IMR-90 (cell line): ENCODE measurements around the gene ALPI. TPM values are rescaled to one million over a fixed set of nuclear protein-coding genes. Genes with fewer than 3 reads are reported as not detected.

Experiments
- ATAC-seq: fragments of 200-7000 bp; cut with Tn5 transposase; 2 replicates; pipeline ENCODE4 v1.9.1; 2020; ENCODE audit warnings: low read depth, mild to moderate bottlenecking, moderate library complexity
- BruUV-seq: library from RNA; stranded (reverse); fragments of 400-500 nt; replicated peaks from 2 replicates; lab custom pipeline; 2021; lab: Mats Ljungman, UMichigan
- CTCF ChIA-PET: fragments of 300-600 bp; formaldehyde crosslinking; extraction: SDS; loops from one replicate; lab custom pipeline; 2021; ENCODE audit warnings: antibody characterized with exemption; lab: Yijun Ruan, JAX
- POLR2A ChIA-PET: fragments of 300-600 bp; sonication (Branson Sonifier 250); formaldehyde crosslinking; loops from one replicate; lab custom pipeline; 2022; ENCODE audit warnings: antibody characterized with exemption; ENCODE audit not compliant: unreplicated experiment; lab: Charles Lee
- DNase-seq: peaks from one replicate; pipeline ENCODE4 v3.0.0; 2013
- H2AFZ ChIP-seq: replicated peaks from 2 replicates; pipeline ENCODE3; 2013; ENCODE audit warnings: low read length, mild to moderate bottlenecking; ENCODE audit not compliant: poor library complexity
- H2AK5ac ChIP-seq: 2 replicates; pipeline ENCODE4 v1.6.1; 2013; ENCODE audit warnings: low read depth, low read length, inconsistent platforms
- H2AK9ac ChIP-seq: replicated peaks from 2 replicates; pipeline ENCODE3; 2013; ENCODE audit warnings: mild to moderate bottlenecking, low read depth, low read length, moderate library complexity; ENCODE audit not compliant: poor library complexity
- H2BK120ac ChIP-seq: 2 replicates; pipeline ENCODE4 v1.6.1; 2013; ENCODE audit warnings: low read depth, low read length, inconsistent platforms
- H2BK15ac ChIP-seq: 3 replicates; pipeline ENCODE4 v1.6.1; 2013; ENCODE audit warnings: low read depth, low read length, inconsistent platforms
- H2BK20ac ChIP-seq: 2 replicates; pipeline ENCODE4 v1.6.1; 2013; ENCODE audit warnings: low read depth, mild to moderate bottlenecking, inconsistent platforms, low read length, moderate library complexity
- H2BK5ac ChIP-seq: 2 replicates; pipeline ENCODE4 v1.6.1; 2013; ENCODE audit warnings: mild to moderate bottlenecking, low read depth, low read length, inconsistent platforms; ENCODE audit not compliant: poor library complexity, severe bottlenecking
- H3K14ac ChIP-seq: replicated peaks from 2 replicates; pipeline ENCODE4 v1.6.1; 2013; ENCODE audit warnings: low read depth, low read length, inconsistent platforms
- H3K18ac ChIP-seq: 2 replicates; pipeline ENCODE4 v1.6.1; 2013; ENCODE audit warnings: low read depth, low read length, control low read depth
- H3K23ac ChIP-seq: 2 replicates; pipeline ENCODE4 v1.6.1; 2013; ENCODE audit warnings: low read depth, low read length, inconsistent platforms
- H3K27ac ChIP-seq: 2 replicates; pipeline ENCODE4 v1.5.1; 2013; ENCODE audit warnings: mild to moderate bottlenecking, control low read depth, low read length; ENCODE audit not compliant: insufficient read depth
- H3K27me3 ChIP-seq: 2 replicates; pipeline ENCODE4 v1.6.1; 2013; ENCODE audit warnings: low read length; ENCODE audit not compliant: control insufficient read depth, insufficient read depth
- H3K36me3 ChIP-seq: 2 replicates; pipeline ENCODE4 v1.6.1; 2013; ENCODE audit warnings: low read length, mixed read lengths; ENCODE audit not compliant: control insufficient read depth, insufficient read depth
- H3K4ac ChIP-seq: 2 replicates; pipeline ENCODE4 v1.6.1; 2013; ENCODE audit warnings: low read depth, low read length, inconsistent platforms
- H3K4me1 ChIP-seq: 2 replicates; pipeline ENCODE4 v1.6.1; 2013; ENCODE audit warnings: low read length, mixed read lengths; ENCODE audit not compliant: control insufficient read depth, insufficient read depth
- H3K4me2 ChIP-seq: 2 replicates; pipeline ENCODE4 v1.6.1; 2013; ENCODE audit warnings: low read depth, mild to moderate bottlenecking, control low read depth, low read length, moderate library complexity
- H3K4me3 ChIP-seq: 2 replicates; pipeline ENCODE4 v1.5.1; 2013; ENCODE audit warnings: low read depth, mild to moderate bottlenecking, control low read depth, low read length, moderate library complexity; ENCODE audit not compliant: insufficient read depth
- H3K56ac ChIP-seq: 2 replicates; pipeline ENCODE4 v1.6.1; 2013; ENCODE audit warnings: low read length, inconsistent platforms; ENCODE audit not compliant: insufficient read depth; ENCODE audit errors: extremely low read depth
- H3K79me1 ChIP-seq, 2 experiments: 2 replicates each; pipeline ENCODE4 v1.6.1; 2013; ENCODE audit warnings: low read length in 2 of 2, inconsistent platforms in 1 of 2, low read depth in 1 of 2
- H3K9ac ChIP-seq: 2 replicates; pipeline ENCODE4 v1.6.1; 2013; ENCODE audit warnings: low read depth, low read length, control low read depth
- H3K9me1 ChIP-seq: 2 replicates; pipeline ENCODE4 v1.6.1; 2013; ENCODE audit warnings: low read length, inconsistent platforms; ENCODE audit not compliant: insufficient read depth
- H3K9me3 ChIP-seq: 2 replicates; pipeline ENCODE4 v1.6.1; 2013; ENCODE audit warnings: low read length; ENCODE audit not compliant: control insufficient read depth, insufficient read depth
- H4K20me1 ChIP-seq: 2 replicates; pipeline ENCODE4 v1.6.1; 2013; ENCODE audit warnings: low read length, inconsistent platforms; ENCODE audit not compliant: insufficient read depth
- H4K5ac ChIP-seq: 2 replicates; pipeline ENCODE4 v1.6.1; 2013; ENCODE audit warnings: mild to moderate bottlenecking, low read depth, low read length, control low read depth
- H4K8ac ChIP-seq, 2 experiments: 2 replicates each; pipeline ENCODE4 v1.6.1; 2013; ENCODE audit warnings: low read depth in 2 of 2, low read length in 2 of 2, control low read depth in 1 of 2, inconsistent platforms in 1 of 2
- H4K91ac ChIP-seq: 2 replicates; pipeline ENCODE4 v1.6.1; 2013; ENCODE audit warnings: low read depth, low read length, inconsistent platforms; ENCODE audit not compliant: insufficient read depth
- BHLHE40 ChIP-seq: fragments of 150-350 bp; IDR thresholded peaks from 2 replicates; pipeline ENCODE4 v1.6.1; 2016; ENCODE audit warnings: mild to moderate bottlenecking, low read depth, low read length
- CEBPB ChIP-seq: IDR thresholded peaks from 2 replicates; pipeline ENCODE4 v1.6.1; 2012; ENCODE audit warnings: low read depth, low read length, improper control_type of control experiment
- FOS ChIP-seq: fragments of 150-350 bp; IDR thresholded peaks from 2 replicates; pipeline ENCODE4 v1.6.1; 2016; ENCODE audit warnings: low read depth, low read length
- MAFK ChIP-seq: IDR thresholded peaks from 2 replicates; pipeline ENCODE4 v1.6.1; 2012; ENCODE audit warnings: low read depth, low read length, improper control_type of control experiment
- MAZ ChIP-seq: IDR thresholded peaks from 2 replicates; pipeline ENCODE4 v1.6.1; 2012; ENCODE audit warnings: low read depth, mild to moderate bottlenecking, low read length, improper control_type of control experiment, moderate library complexity, borderline replicate concordance
- MXI1 ChIP-seq: IDR thresholded peaks from 2 replicates; pipeline ENCODE4 v1.6.1; 2012; ENCODE audit warnings: low read depth, mild to moderate bottlenecking, low read length, moderate library complexity, borderline replicate concordance
- NFE2L2 ChIP-seq: fragments of 150-350 bp; IDR thresholded peaks from 2 replicates; pipeline ENCODE4 v1.6.1; 2016; ENCODE audit warnings: low read depth, mild to moderate bottlenecking, low read length
- POLR2A ChIP-seq: IDR thresholded peaks from 2 replicates; pipeline ENCODE4 v1.6.1; 2012; ENCODE audit warnings: mild to moderate bottlenecking, low read depth, low read length
- RFX5 ChIP-seq: IDR thresholded peaks from 2 replicates; pipeline ENCODE4 v1.8.0; 2012; ENCODE audit warnings: low read depth, mild to moderate bottlenecking, low read length, moderate library complexity
- SMC3 ChIP-seq: fragments of 150-350 bp; IDR thresholded peaks from 2 replicates; pipeline ENCODE4 v1.6.1; 2016; ENCODE audit warnings: low read depth, mild to moderate bottlenecking, antibody characterized with exemption, low read length, moderate library complexity
- WGBS, 2 experiments: methylation state at CpG; one replicate each; pipeline versions ENCODE4 v1.1.5 to v1.1.7; 2013; ENCODE audit warnings: missing lambda C conversion rate in 2 of 2; ENCODE audit not compliant: insufficient read length in 1 of 2; ENCODE audit errors: extremely low coverage in 2 of 2; 5-methylcytosine and 5-hydroxymethylcytosine counted together
- dilution Hi-C: fragments of 300-500 bp; cut with HindIII; formaldehyde crosslinking; loops from one replicate; pipeline ENCODE4 v1.14.3; 2018; ENCODE audit warnings: low sequenced_read_pairs; ENCODE audit not compliant: unreplicated experiment
- in situ Hi-C: fragments of 300-500 bp; cut with MboI; formaldehyde crosslinking; loops from 3 replicates; pipeline ENCODE4 v1.14.3; 2019; ENCODE audit warnings: low sequenced_read_pairs, inconsistent platforms, mixed read lengths
- intact Hi-C: fragments of 100-400 bp; cut with micrococcal nuclease; formaldehyde crosslinking; loops from 2 replicates; pipeline ENCODE4 v1.10.0; 2022
- polyA plus RNA-seq, 3 experiments: library from polyadenylated mRNA; depleted of rRNA; stranded (reverse); fragments of >200 nt; gene quantifications; 2 replicates each; pipeline ENCODE4 v1.2.3, GENCODE V29; 2012; ENCODE audit warnings: low replicate concordance in 1 of 3
- total RNA-seq: library from RNA; depleted of rRNA; stranded (reverse); fragments of >200 nt; gene quantifications from 2 replicates; pipeline ENCODE4 v1.2.3, GENCODE V29; 2012
- TF ChIP-seq, protein P1 (sequence below): fragments of 150-350 bp; IDR thresholded peaks from 2 replicates; pipeline ENCODE4 v1.6.1; 2016; ENCODE audit warnings: low read depth, mild to moderate bottlenecking, low read length, moderate library complexity, borderline replicate concordance

Gene ALPI
- total and polyA plus RNA-seq, 2 of the 4 experiments (the other 2 are of a cell fraction): not detected

- no peak overlapping the region for H3K4ac ChIP-seq
- no peak overlapping the region for H2BK120ac ChIP-seq
- in situ Hi-C loops: no loop called here
- DNase-seq (no peak), ATAC-seq (no peak)
- H3K9ac ChIP-seq: no peak overlapping the region
- no peaks in the 10 kb centered on the region for H3K9me3 ChIP-seq
- WGBS, 2 experiments: no CpG with 5 or more reads among the region's 2 CpGs
- intact Hi-C loops: no loop called here
- no peak overlapping the region for H2BK5ac ChIP-seq
- H3K79me1 ChIP-seq: no peaks in the 10 kb centered on the region
- no peak overlapping the region for H4K5ac ChIP-seq
- no peak overlapping the region for H2AK9ac ChIP-seq
- H3K14ac ChIP-seq: no peak overlapping the region
- H2AK5ac ChIP-seq: no peak overlapping the region
- H3K27ac ChIP-seq: no peak overlapping the region
- H3K56ac ChIP-seq: no peak overlapping the region
- no peaks in the 10 kb centered on the region for H3K4me1 ChIP-seq
- no peaks in the 10 kb centered on the region for H4K20me1 ChIP-seq
- no peak overlapping the region for H3K4me2 ChIP-seq
- no peak overlapping the region for H3K4me3 ChIP-seq
- no peaks in the 10 kb centered on the region for H3K36me3 ChIP-seq
- no TSS peak for BruUV-seq
- ChIA-PET CTCF (no interaction called here), POLR2A (no interaction called here)
- H3K9me1 ChIP-seq: no peaks in the 10 kb centered on the region
- no peak overlapping the region for H2BK15ac ChIP-seq
- H3K23ac ChIP-seq: no peak overlapping the region
- dilution Hi-C loops: no loop called here
- no peak overlapping the region for H2AFZ ChIP-seq
- no peak overlapping the region for H4K91ac ChIP-seq
- H3K27me3 ChIP-seq: peaks cover 20% of the 10 kb centered on the region; the same call in 1 of the 2 replicates
- H2BK20ac ChIP-seq: no peak overlapping the region
- H4K8ac ChIP-seq: no peak overlapping the region
- TF ChIP-seq FOS: no peak
- no peak for TF ChIP-seq SMC3
- TF ChIP-seq MAFK: no peak
- TF ChIP-seq, protein P1, sequence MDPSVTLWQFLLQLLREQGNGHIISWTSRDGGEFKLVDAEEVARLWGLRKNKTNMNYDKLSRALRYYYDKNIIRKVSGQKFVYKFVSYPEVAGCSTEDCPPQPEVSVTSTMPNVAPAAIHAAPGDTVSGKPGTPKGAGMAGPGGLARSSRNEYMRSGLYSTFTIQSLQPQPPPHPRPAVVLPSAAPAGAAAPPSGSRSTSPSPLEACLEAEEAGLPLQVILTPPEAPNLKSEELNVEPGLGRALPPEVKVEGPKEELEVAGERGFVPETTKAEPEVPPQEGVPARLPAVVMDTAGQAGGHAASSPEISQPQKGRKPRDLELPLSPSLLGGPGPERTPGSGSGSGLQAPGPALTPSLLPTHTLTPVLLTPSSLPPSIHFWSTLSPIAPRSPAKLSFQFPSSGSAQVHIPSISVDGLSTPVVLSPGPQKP: no peak
- TF ChIP-seq NFE2L2: no peak
- no peak for TF ChIP-seq CEBPB
- TF ChIP-seq POLR2A: no peak
- TF ChIP-seq BHLHE40: no peak
- TF ChIP-seq RFX5: no peak
- TF ChIP-seq MXI1: no peak
- no peak for TF ChIP-seq MAZ
- no peak overlapping the region for H3K18ac ChIP-seq
Measured at GRCh38 chr2:232460171-232460570, 4.2 kb downstream of the ALPI start.
